GM12874 (cell line): ENCODE measurements around the gene ACSS3.

Experiments used
- TF ChIP-seq, protein P1 (sequence below): IDR thresholded peaks from 2 replicates; pipeline ENCODE4 v1.5.1; 2011; ENCODE audit warnings: low read depth, mild to moderate bottlenecking, control low read depth, low read length, moderate library complexity; ENCODE audit not compliant: insufficient read depth

Gene ACSS3

DNA sequence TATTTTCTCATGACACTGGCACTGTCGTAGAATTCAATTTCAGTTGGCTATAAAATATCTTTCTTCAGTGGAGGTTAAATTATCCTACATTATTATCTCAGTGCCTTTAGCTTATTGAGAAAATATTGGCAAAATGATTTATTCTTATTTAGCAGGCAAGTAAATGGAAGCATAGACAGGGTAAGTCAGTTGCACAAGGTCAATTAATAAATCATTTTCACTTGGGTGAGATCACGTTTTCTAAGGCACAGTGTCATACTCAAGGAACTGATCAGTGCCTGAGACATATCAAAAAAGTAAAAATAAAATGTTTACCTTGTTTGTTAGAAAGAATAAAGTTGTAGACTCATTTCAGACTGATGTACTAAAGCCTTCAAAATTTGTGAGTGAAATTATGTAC, 95.0 kb downstream of the ACSS3 start:
- TF ChIP-seq, protein P1, sequence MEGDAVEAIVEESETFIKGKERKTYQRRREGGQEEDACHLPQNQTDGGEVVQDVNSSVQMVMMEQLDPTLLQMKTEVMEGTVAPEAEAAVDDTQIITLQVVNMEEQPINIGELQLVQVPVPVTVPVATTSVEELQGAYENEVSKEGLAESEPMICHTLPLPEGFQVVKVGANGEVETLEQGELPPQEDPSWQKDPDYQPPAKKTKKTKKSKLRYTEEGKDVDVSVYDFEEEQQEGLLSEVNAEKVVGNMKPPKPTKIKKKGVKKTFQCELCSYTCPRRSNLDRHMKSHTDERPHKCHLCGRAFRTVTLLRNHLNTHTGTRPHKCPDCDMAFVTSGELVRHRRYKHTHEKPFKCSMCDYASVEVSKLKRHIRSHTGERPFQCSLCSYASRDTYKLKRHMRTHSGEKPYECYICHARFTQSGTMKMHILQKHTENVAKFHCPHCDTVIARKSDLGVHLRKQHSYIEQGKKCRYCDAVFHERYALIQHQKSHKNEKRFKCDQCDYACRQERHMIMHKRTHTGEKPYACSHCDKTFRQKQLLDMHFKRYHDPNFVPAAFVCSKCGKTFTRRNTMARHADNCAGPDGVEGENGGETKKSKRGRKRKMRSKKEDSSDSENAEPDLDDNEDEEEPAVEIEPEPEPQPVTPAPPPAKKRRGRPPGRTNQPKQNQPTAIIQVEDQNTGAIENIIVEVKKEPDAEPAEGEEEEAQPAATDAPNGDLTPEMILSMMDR, result no peak

DNA sequence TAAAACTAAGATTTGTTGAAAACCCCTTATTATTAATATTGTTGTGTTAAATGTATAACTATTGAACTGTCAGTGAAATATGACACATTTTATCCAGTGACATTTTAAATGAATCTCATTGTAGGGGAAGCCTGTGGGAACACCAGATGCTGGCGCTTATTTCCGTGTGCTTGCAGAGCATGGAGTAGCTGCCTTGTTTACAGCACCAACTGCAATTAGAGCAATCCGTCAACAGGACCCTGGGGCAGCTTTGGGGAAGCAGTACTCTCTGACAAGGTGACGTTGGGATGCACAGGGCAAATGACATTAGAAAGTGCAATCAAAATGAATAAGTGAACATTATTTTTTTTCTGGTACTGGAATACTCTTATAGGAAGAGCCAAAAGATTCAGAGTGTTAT, 96.8 kb downstream of the ACSS3 start:
- TF ChIP-seq, protein P1, result no peak

DNA sequence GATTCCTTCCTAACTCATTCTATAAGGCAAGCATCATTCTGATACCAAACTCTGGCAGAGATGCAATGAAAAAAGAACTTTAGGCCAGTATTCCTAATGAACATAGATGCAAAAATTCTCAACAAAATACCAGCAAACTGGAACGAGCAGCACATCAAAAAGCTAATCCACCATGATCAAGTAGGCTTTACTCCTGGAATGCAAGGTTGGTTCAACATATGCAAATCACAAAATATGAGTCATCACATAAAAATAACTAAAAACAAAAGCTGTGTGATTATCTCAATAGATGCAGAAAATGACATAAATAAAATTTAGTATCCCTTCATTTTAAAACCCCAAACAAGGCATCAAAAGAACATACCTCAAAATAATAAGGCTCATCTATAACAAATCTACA, 98.9 kb downstream of the ACSS3 start:
- TF ChIP-seq, protein P1, result no peak

DNA sequence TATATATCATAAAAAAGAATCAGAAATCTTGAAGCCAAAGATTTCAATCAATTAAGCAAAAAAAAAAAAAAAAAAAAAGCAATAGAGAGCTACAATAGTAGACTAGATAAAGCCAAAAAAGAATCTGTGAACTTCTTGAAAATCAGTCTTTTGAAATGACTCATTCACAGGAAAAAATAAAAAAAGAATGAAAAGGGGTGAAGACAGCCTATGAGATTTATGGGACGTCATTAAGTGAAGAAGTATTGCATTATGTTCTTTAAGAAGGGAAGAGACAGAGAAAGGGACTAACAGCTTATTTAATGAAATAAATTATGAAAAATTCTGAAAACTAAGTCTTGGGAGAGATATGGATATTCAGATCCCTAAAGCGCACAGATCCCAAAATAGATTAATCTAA, 103.8 kb downstream of the ACSS3 start:
- TF ChIP-seq, protein P1, result no peak

DNA sequence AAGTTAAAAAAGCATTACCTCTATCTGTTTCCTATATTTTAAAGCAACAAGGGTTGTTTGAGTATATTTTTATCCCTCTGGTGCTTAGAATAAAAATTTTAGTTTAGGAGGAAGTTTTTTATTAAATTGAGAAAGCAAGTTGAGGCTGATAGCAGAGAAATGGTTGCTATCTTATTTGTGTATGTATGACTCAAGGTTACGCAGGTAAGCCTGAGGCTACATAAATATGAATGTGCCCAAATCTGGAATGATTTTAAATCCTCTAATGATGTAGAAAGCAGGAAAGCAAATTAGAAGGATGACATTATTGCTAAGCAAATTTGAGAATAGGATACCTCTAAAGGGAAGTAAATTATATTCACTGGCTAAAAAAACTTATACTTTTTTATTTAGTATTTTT, 109.8 kb downstream of the ACSS3 start:
- TF ChIP-seq, protein P1, result no peak

DNA sequence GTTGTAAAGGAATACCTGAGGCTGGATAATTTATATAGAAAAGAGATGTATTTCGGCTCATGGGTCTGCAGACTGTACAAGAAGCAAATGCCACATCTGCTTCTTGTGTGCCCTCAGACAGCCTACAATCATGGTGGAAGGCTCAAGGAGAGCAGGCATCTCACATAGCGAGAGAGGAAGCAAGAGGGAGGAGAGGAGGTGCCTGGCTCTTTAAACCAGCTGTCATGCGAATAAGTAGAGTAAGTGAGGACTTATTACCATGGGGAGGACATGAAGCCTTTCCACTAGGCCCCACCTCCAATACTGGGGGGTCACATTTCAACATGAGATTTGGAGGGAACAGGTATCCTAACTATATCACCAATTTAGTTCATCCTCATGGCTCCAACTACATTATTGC, 118.7 kb downstream of the ACSS3 start:
- TF ChIP-seq, protein P1, result no peak

DNA sequence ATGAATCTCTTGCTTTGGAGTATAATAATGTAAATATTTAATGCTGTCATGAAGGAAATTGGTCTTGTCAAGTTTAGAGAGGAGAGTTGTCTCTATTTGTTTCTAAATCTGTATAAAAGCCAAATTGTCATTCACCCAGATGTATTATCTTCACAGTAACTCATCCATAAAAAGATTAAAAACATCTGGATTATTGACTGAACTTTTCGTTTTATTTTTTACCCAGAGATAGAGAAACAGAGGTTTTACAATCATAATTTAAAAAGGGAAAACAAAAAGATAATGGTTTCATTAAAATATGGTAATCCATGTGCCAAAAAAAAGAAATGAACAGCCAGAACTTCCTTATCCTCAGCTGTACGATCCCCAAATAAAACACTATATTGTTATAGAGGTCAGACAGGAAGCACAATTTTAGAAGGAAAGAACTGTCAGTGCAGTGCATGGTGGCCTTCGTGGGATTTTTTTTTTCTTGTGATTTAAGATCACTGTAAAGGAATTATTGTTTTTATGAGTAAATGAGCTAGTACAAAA, 125.9 kb downstream of the ACSS3 start:
- TF ChIP-seq, protein P1, result no peak
